Measurements from ENCODE around the gene KIF3C. TPM values are rescaled to one million over a fixed set of nuclear protein-coding genes. Genes with fewer than 3 reads are reported as not detected.
"Not testable (repeated sequence)": the region's sequence is repeated elsewhere in the genome, so short reads cannot be mapped to it uniquely, and the experiment has no call there.

The KIF3C gene
- 10 to 100 TPM in 3 of 4 donors, 1 to 10 TPM in 1; 9.9 to 13.8 (median 11.7) TPM for total RNA-seq

GRCh38 chr2:25982273-25982967 is at the start of gene KIF3C:
Gene KIF3C, minus strand, starts transcription at chr2:25982497. Its CDS starts 580 bp downstream, at chr2:25981917.
- DNase-seq = peak; percentile 63 to 70
- peaks cover 7 to 16% of the 10 kb centered on the region in 2 donors for H3K4me1 ChIP-seq

GRCh38 chr2:26028083-26028482 is 45.8 kb upstream of the KIF3C start:
- H3K4me3 ChIP-seq (replicated peaks in 1 of 3); H3K36me3 ChIP-seq; H3K27ac ChIP-seq; H3K27me3 ChIP-seq; DNase-seq; H3K9me3 ChIP-seq; H3K4me1 ChIP-seq; intact Hi-C loops (cut with DNase I): not testable (repeated sequence)
- WGBS, 2 donors = 91 to 93% methylated on average over 16 of the region's 16 CpGs

More at GRCh38 chr2:25982273-25982967, at the start of gene KIF3C:
- Histone ChIP-seq H3K27ac (peak within 1 kb of the TSS in 2 of 3 donors; percentile 12 to 56), H3K9me3 (no peaks in the 10 kb centered on the region), H3K4me3 (replicated peaks in 1 of 3) (peak within 1 kb of the TSS; percentile 58 to 91 (median 75)), H3K36me3 (no peaks in the 10 kb centered on the region), H3K27me3 (no peaks in the 10 kb centered on the region)
- 0% methylated on average over 1 to 15 of the region's 58 CpGs for WGBS, 2 donors
- intact Hi-C loops (cut with DNase I) = loop anchor here (10.0 kb wide), 1 partner anchor 162 kb away; no protein-coding TSS in a partner anchor
- TF ChIP-seq CTCF (IDR thresholded peaks at IDR 0.05) = no peak
- TF ChIP-seq POLR2A (IDR thresholded peaks at IDR 0.05) = peak in 1 of 2 donors; percentile 8

GRCh38 chr2:26025509-26025908 is 43.2 kb upstream of the KIF3C start:
- intact Hi-C loops (cut with DNase I) = no loop called here

GRCh38 chr2:26024260-26024659 is 42.0 kb upstream of the KIF3C start:
- H3K27ac ChIP-seq = no peak overlapping the region
- H3K9me3 ChIP-seq = no peaks in the 10 kb centered on the region
- WGBS, 2 donors = 95 to 100% methylated on average over 2 of the region's 2 CpGs
- intact Hi-C loops (cut with DNase I) = no loop called here
- no peaks in the 10 kb centered on the region for H3K36me3 ChIP-seq
- no peak overlapping the region for H3K4me3 ChIP-seq (replicated peaks in 1 of 3)
- H3K4me1 ChIP-seq = peaks cover 9 to 13% of the 10 kb centered on the region in 2 donors
- H3K27me3 ChIP-seq = no peaks in the 10 kb centered on the region
- TF ChIP-seq CTCF (IDR thresholded peaks at IDR 0.05) (no peak), POLR2A (IDR thresholded peaks at IDR 0.05) (no peak)
- no peak for DNase-seq

More at GRCh38 chr2:26025509-26025908, 43.2 kb upstream of the KIF3C start:
- Histone ChIP-seq H3K9me3 (no peaks in the 10 kb centered on the region), H3K27ac (no peak overlapping the region), H3K36me3 (no peaks in the 10 kb centered on the region), H3K4me1 (peaks cover 3 to 4% of the 10 kb centered on the region in 2 donors), H3K4me3 (replicated peaks in 1 of 3) (no peak overlapping the region), H3K27me3 (no peaks in the 10 kb centered on the region)
- no peak for DNase-seq
- TF ChIP-seq POLR2A (IDR thresholded peaks at IDR 0.05) = no peak
- no peak for TF ChIP-seq CTCF (IDR thresholded peaks at IDR 0.05)

GRCh38 chr2:26020231-26020640 is 37.9 kb upstream of the KIF3C start:
- WGBS, 2 donors = 55 to 79% methylated on average over 4 of the region's 4 CpGs
- peak in 1 of 2 donors; percentile 33 for DNase-seq
- no peaks in the 10 kb centered on the region for H3K27me3 ChIP-seq
- intact Hi-C loops (cut with DNase I) = no loop called here
- H3K4me3 ChIP-seq (replicated peaks in 1 of 3) = no peak overlapping the region
- H3K36me3 ChIP-seq = no peaks in the 10 kb centered on the region
- peak overlapping the region; percentile 52 to 86 (median 80) for H3K27ac ChIP-seq
- H3K9me3 ChIP-seq = no peaks in the 10 kb centered on the region
- H3K4me1 ChIP-seq = peaks cover 33 to 39% of the 10 kb centered on the region in 2 donors
- TF ChIP-seq CTCF (IDR thresholded peaks at IDR 0.05) (no peak), POLR2A (IDR thresholded peaks at IDR 0.05) (no peak)

All from thyroid gland (tissue), 4 donors.